Measurements from ENCODE around the gene AURKB.
"Not testable (repeated sequence)": the region's sequence is repeated elsewhere in the genome, so short reads cannot be mapped to it uniquely, and the experiment has no call there.

AURKB gene

DNA sequence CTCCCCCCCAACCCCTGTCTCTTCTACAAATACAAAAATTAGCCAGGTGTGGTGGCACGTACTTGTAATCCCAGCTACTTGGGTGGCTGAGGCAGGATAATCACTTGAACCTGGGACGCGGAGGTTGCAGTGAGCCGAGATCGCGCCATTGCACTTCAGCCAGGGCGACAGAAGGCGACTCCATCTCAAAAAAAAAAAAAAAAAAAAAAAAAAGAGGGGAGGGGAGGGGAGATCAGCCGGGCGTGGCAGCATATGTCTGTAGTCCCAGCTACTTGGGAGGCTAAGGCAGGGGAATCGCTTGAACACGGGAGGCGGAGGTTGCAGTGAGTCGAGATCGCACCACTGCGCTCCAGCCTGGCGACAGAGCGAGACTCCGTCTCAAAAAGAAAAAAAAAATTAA, 40.2 kb downstream of the AURKB start:
- DNase-seq (ENCODE audit: low spot score in 2 of 2); H3K36me3 ChIP-seq (replicated peaks); H3K9me3 ChIP-seq; H3K4me3 ChIP-seq; H3K27me3 ChIP-seq (ENCODE audit: low read depth): not testable (repeated sequence)
- in situ Hi-C loops (cut with MboI; ENCODE audit: low sequenced_read_pairs): loop anchor here (25.0 kb wide), 1 partner anchor 933 kb away; the partner anchor contains the start of genes DVL2, GABARAP and PHF23
- peaks cover 10% of the 10 kb centered on the region for H3K4me1 ChIP-seq

DNA sequence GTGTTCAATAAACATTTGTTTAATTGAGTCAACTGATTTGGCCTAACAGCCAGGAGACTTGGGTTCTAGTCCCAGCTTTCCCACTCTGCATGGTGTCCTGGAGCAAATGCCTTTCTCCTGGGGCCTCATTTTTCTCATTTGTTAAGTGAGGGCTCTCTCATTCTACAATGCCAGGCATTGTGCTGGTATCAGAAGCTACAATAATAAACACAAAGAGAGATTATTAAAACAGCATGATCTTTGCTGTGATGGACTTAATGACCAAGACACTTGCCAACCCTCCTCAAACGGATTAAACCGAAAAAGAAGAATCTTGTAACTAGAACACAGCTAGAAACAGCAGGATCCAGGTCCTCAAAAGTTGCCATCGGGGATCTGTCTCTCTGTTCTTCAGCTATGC, 42.8 kb downstream of the AURKB start:
- no peak overlapping the region for H3K4me3 ChIP-seq
- H3K9me3 ChIP-seq: no peaks in the 10 kb centered on the region
- in situ Hi-C loops (cut with MboI; ENCODE audit: low sequenced_read_pairs): loop anchor here (25.0 kb wide), 1 partner anchor 930 kb away; the partner anchor contains the start of genes DVL2, GABARAP and PHF23
- DNase-seq (ENCODE audit: low spot score in 2 of 2): no peak
- H3K4me1 ChIP-seq: peaks cover 20% of the 10 kb centered on the region
- no peaks in the 10 kb centered on the region for H3K27me3 ChIP-seq (ENCODE audit: low read depth)
- peaks cover under 1% of the 10 kb centered on the region for H3K36me3 ChIP-seq (replicated peaks)

DNA sequence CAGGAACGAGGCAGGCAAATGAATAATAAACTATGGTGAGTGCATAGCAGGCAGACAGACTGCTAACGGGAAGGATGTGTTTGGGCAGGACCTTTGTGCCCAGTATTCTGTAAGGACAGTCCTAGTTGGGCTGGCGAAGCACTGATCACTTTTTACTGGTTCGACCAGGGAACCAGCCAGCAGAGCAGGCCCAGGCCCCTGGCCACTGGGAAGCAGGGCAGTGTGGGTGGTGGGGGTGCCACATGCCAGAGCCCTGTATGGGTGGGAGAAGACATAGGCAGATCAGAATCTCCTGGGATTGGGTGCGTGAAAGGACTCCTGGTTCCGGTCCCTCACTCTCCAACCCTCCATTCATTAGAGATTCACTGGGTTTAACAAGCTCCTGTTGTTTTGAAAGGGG, 43.6 kb downstream of the AURKB start:
- Histone ChIP-seq H3K4me3 (no peak overlapping the region), H3K4me1 (peaks cover 20% of the 10 kb centered on the region), H3K36me3 (replicated peaks) (peaks cover 7% of the 10 kb centered on the region), H3K27me3 (ENCODE audit: low read depth) (no peaks in the 10 kb centered on the region), H3K9me3 (no peaks in the 10 kb centered on the region)
- in situ Hi-C loops (cut with MboI; ENCODE audit: low sequenced_read_pairs): loop anchor here (25.0 kb wide), 1 partner anchor 929 kb away; the partner anchor contains the start of genes DVL2, GABARAP and PHF23
- DNase-seq (ENCODE audit: low spot score in 2 of 2): no peak

DNA sequence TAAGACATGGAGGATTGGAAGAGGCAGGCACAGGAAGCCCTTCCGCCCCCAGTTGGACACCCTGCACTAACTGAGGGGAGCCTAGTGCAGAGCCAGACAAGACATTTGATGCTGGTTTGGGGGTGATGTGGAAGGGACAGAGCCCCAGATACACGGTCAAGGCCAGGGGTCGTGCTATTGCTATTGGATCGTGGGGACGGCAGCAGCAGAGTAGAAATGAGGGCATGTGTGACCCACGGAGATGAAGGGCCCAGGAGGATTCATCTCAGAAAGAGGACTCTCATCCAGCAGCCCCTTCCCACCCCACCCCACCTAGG, 45.6 kb downstream of the AURKB start:
- Histone ChIP-seq H3K4me1 (peaks cover 31% of the 10 kb centered on the region), H3K9me3 (no peaks in the 10 kb centered on the region), H3K4me3 (no peak overlapping the region), H3K27me3 (ENCODE audit: low read depth) (no peaks in the 10 kb centered on the region), H3K36me3 (replicated peaks) (peaks cover 21% of the 10 kb centered on the region)
- DNase-seq (ENCODE audit: low spot score in 2 of 2): no peak
- in situ Hi-C loops (cut with MboI; ENCODE audit: low sequenced_read_pairs): loop anchor here (25.0 kb wide), 1 partner anchor 927 kb away; the partner anchor contains the start of genes DVL2, GABARAP and PHF23

DNA sequence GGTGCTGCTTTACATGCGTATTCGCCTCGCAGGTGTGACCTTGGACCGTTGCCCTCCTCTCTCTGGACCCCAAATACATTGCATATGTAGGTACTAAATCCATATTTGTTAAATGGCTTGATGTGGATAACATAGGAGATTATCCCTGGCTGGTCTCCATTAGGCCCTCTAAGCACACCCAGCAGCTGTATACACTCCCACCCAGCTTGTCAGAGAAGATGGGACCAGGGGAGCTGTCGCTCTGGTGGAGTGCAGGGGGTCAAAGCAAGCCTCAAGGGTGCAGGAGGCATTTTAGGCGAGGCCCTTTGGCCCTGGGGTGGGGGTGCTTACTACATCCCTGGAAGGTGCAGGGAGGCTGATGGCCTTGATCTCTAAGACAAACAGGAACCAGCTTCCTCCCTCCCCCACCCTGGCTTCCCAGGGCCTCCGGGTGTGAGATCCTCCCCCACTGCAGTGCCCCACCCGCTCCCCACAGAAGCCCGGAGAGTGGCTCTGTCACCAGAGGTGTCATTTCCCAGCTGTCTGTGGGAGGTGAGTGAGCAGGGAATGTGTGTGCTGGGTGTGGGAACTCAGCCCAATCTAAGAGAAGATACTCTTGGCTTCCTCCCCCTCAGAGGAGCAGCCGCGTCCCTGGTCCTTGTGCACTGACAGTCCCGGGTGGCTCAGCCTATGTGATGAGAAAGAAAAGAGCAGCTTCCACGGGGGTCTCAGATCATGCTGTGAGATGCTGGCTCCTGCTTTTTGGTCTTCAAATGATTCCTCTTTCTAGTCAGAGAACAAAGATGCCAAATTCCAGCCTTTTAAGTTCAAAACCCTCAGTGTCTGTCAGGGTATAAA, 46.2 kb downstream of the AURKB start:
- Histone ChIP-seq H3K9me3 (no peaks in the 10 kb centered on the region), H3K4me1 (peaks cover 31% of the 10 kb centered on the region), H3K4me3 (no peak overlapping the region; the same call in 1 of the 2 replicates)

DNA sequence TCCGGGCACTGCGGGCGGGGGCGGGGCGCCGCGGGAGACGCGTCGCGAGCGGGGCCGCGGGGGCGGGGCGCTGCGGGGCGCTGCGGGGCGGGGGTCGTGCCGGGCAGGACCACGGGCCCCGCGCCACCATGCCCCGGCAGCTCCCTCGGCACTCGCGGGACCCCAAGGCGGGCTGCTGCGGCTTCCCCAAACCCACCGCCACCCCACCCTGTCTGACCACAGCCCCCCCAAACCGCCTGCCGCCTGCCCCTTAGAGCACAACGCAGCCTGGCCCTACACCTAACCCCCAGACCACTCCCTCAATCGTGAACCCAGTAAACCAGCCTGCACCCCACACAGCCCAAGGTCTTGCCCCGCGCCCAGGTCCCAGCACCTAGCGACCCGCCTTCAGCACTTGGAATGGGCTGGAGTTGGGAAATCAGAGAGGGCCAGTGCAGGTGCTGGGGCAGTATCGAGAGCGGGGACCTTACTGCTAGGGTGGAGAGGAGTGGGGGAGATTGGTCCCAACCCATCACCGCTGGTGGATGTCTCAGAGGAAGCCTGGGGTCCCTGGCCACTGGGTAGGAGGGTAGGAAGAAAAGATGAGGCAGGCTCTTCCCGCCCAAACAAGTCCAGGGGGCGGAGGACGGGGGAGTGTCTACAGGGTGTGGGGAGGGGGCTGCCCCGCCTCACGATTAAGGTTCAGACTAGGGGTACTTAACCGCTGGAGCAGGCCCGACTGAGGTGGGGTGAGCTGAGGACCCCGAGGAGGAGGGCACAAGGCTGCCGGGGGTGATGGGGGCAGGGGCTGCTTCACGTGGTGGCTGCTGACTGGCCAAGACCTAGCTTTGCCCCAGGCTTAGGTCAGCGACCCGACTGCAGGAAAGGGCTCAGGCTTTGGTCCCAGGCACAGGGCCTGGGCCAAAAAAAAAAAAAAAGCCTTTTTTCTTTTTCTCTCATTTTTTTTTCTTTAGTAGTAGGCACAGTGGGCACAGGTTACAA, 47.1 kb downstream of the AURKB start:
- in situ Hi-C loops (cut with MboI; ENCODE audit: low sequenced_read_pairs): loop anchor here (25.0 kb wide), 1 partner anchor 926 kb away; the partner anchor contains the start of genes DVL2, GABARAP and PHF23
- Histone ChIP-seq H3K36me3 (replicated peaks) (peaks cover 31% of the 10 kb centered on the region), H3K27me3 (ENCODE audit: low read depth) (no peaks in the 10 kb centered on the region), H3K4me1 (peaks cover 31% of the 10 kb centered on the region), H3K9me3 (no peaks in the 10 kb centered on the region), H3K4me3 (peak overlapping the region; percentile 88)
- peak in 1 of 2 experiments; percentile 59 for DNase-seq (ENCODE audit: low spot score in 2 of 2)

More for the DNA sequence above, 46.2 kb downstream of the AURKB start:
- in situ Hi-C loops (cut with MboI; ENCODE audit: low sequenced_read_pairs): loop anchor here (25.0 kb wide), 1 partner anchor 927 kb away; the partner anchor contains the start of genes DVL2, GABARAP and PHF23
- DNase-seq (ENCODE audit: low spot score in 2 of 2): peak; percentile 27 to 77
- Histone ChIP-seq H3K36me3 (replicated peaks) (peaks cover 27% of the 10 kb centered on the region), H3K27me3 (ENCODE audit: low read depth) (no peaks in the 10 kb centered on the region)

DNA sequence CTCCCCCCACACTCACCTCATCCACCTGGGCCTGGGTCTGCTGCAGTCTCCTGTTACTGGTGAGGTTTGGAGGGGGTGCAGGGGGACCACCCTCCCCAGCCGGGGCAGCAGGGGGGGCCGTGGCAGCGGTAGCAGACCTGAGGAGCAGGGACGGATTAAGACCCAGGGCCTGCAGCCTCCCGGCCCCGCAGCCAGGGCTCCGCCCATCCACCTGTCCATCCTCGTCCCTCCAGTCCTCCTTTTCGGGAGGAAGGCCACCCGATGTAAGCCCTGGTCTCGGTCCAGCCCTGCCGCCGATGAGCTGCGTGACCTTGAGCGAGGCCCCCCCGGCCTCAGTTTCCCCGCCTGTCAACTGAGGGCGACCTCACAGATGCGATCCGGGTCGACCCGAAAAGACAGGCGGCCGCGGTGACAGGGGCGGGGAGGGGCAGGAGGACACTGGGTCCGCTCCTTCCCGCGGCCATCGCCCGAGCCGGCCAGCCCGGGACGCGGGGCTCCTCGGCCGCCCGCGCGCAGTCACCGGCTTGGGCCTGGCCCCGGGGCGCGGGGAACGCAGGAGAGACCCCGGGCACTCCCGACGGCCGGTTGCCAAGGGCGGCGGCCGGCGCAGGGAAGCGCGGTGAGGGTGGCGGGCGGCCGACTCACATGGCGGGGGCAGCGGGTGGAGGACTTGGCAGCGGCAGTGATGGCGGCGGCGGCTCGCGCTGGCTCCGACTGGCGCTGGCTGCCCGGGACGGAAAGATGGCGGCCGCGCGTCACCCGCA, 48.0 kb downstream of the AURKB start, which contains the start of gene VAMP2:
Gene VAMP2 (minus strand): TSS at position 716 of the 764 bp plus-strand sequence. CDS start 69 bp downstream, at position 647.
- Histone ChIP-seq H3K4me3 (peak within 1 kb of the TSS; percentile 88), H3K36me3 (replicated peaks) (peaks cover 37% of the 10 kb centered on the region), H3K4me1 (peaks cover 31% of the 10 kb centered on the region), H3K27me3 (ENCODE audit: low read depth) (no peaks in the 10 kb centered on the region), H3K9me3 (no peaks in the 10 kb centered on the region)
- DNase-seq (ENCODE audit: low spot score in 2 of 2): peak; percentile 49 to 80
- in situ Hi-C loops (cut with MboI; ENCODE audit: low sequenced_read_pairs): loop anchor here (25.0 kb wide), 1 partner anchor 925 kb away; the partner anchor contains the start of genes DVL2, GABARAP and PHF23

DNA sequence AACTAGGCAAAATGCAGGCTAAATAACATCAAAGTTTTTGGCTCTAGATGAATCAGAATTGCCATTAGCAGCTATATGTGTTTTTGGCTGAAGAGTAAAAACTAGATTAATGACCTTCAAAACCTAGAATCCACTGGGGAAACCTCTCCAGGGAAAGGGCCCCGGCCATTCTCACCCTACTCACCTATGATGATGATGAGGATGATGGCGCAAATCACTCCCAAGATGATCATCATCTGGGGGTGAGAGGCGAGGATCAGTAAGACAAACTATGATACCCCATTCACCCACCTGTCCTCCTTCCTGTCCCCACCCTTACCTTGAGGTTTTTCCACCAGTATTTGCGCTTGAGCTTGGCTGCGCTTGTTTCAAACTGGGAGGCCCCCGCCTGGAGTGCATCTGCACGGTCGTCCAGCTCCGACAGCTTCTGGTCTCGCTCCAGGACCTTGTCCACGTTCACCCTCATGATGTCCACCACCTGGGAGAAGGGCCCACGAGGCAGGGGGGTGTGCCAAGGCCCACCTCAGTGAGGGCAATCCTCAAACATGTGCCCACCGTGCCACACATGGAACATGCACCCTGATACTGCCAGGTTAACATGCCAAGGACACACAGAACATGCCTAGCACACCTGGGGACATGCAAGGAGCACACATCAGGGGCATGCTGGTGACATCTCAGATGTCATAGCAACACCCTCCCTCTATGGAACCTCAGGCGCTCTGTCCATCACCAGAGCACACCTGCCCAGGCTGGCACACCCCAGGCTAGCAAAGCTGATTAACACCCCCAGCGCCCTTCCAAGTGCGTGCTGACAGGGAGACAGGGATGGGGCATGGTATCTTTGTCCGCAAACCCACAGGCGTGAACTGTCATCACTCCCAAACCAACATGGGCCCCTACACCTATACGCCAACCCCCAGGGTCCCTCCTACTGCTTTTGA, 48.8 kb downstream of the AURKB start:
- Histone ChIP-seq H3K27me3 (ENCODE audit: low read depth) (no peaks in the 10 kb centered on the region), H3K36me3 (replicated peaks) (peaks cover 37% of the 10 kb centered on the region), H3K4me3 (peak overlapping the region; percentile 88), H3K9me3 (no peaks in the 10 kb centered on the region), H3K4me1 (peaks cover 33% of the 10 kb centered on the region)
- DNase-seq (ENCODE audit: low spot score in 2 of 2): no peak
- in situ Hi-C loops (cut with MboI; ENCODE audit: low sequenced_read_pairs): loop anchor here (25.0 kb wide), 1 partner anchor 924 kb away; the partner anchor contains the start of genes DVL2, GABARAP and PHF23

DNA sequence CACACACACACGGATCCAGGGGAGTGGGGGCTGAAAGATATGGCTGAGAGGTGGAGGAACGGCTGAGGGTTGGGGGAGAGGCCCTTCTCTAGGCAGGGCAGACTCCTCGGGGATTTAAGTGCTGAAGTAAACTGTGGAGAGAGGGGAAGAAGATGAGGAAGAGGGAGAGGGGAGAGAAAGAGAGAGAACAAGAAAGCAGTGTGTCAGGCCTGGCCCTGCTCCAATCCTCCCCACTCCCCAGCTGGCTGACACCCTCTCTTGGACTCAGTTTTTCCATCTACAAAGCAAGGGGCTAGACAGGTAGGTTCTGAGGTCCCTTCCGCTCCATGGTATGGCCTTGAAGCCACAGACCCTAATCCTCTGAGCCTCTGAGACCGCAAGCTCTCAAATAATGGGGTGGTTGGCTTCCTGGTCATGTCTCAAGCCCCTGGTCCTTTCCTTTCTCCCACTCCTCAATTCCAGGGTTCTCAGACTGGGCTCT, 49.6 kb downstream of the AURKB start:
- no peak overlapping the region; the same call in 1 of the 2 replicates for H3K4me3 ChIP-seq
- in situ Hi-C loops (cut with MboI; ENCODE audit: low sequenced_read_pairs): loop anchor here (25.0 kb wide), 1 partner anchor 923 kb away; the partner anchor contains the start of genes DVL2, GABARAP and PHF23
- no peaks in the 10 kb centered on the region for H3K9me3 ChIP-seq
- H3K27me3 ChIP-seq (ENCODE audit: low read depth): no peaks in the 10 kb centered on the region
- H3K36me3 ChIP-seq (replicated peaks): peaks cover 37% of the 10 kb centered on the region
- no peak for DNase-seq (ENCODE audit: low spot score in 2 of 2)
- H3K4me1 ChIP-seq: peaks cover 36% of the 10 kb centered on the region

DNA sequence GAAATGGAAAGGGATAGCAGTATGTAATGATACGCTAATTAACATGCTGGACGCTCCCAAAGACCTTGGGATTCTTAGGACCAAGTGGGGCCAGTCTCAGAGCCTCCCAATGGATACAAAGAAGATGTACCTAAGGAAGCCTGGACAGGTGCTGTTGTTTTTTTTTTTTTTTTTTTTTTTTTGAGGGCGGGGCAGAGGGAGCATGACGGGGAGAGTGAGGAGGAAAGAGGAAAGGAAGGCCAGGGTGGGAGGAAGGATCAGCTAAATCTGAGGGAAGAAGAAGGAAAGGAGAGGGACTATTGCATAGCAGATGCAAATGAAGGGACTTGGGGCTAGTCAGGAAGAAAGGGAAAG, 50.2 kb downstream of the AURKB start:
- Histone ChIP-seq H3K4me1 (peaks cover 42% of the 10 kb centered on the region), H3K4me3 (no peak overlapping the region), H3K27me3 (ENCODE audit: low read depth) (no peaks in the 10 kb centered on the region), H3K36me3 (replicated peaks) (peaks cover 37% of the 10 kb centered on the region), H3K9me3 (no peaks in the 10 kb centered on the region)
- no peak for DNase-seq (ENCODE audit: low spot score in 2 of 2)
- in situ Hi-C loops (cut with MboI; ENCODE audit: low sequenced_read_pairs): loop anchor here (25.0 kb wide), 1 partner anchor 923 kb away; the partner anchor contains the start of genes DVL2, GABARAP and PHF23

DNA sequence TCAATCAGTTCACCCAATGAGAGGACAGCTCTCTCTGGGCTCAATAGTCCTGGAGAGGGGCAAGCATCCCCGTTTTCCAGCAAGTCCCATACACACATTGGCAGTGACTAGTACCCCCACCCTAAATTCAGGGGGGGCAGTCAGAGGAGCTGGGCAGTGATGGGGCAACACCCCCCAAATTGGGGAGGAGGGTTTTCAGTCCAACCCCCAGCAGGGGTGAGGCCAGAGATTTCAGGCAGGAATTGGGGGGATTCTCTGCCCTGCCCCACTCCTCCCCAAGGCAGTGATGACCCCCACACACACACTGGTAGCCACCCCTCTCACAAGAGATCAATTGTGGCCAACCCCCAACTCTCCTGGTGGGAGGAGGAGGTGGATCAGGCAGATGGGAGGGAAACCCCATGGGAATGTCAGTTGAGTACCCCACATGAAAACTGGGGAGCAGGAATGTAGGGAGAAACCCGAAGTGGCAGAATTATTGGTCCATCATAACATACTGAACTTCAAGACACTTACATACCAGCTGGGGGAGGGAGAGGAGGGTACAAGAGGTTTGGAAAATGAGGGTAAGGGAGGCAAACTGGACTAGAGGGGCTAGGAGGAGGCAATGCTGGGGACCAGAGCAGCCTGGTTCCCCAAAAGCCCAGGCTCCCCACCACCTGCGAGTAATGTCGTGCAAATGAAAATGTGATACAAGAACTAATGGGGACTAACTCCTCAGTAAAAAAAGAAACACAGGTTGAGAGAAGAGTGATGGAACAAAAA, 50.7 kb downstream of the AURKB start:
- DNase-seq (ENCODE audit: low spot score in 2 of 2): no peak
- Histone ChIP-seq H3K4me3 (no peak overlapping the region), H3K27me3 (ENCODE audit: low read depth) (no peaks in the 10 kb centered on the region), H3K4me1 (peaks cover 44% of the 10 kb centered on the region), H3K36me3 (replicated peaks) (peaks cover 37% of the 10 kb centered on the region), H3K9me3 (no peaks in the 10 kb centered on the region)
- in situ Hi-C loops (cut with MboI; ENCODE audit: low sequenced_read_pairs): loop anchor here (25.0 kb wide), 1 partner anchor 922 kb away; the partner anchor contains the start of genes DVL2, GABARAP and PHF23

All from HAP-1 (cell line).